CD14-positive monocyte (primary cell): ENCODE data around the gene PRSS37. TPM values are rescaled to one million over a fixed set of nuclear protein-coding genes. Genes with fewer than 3 reads are reported as not detected.

Experiments used
- DNase-seq, 3 donors: peaks; one replicate each; pipeline ENCODE4 v3.0.0-alpha.2; 2011 to 2022
- H2AFZ ChIP-seq: 2 replicates; pipeline ENCODE4 v1.6.0; 2012; ENCODE audit warnings: mild to moderate bottlenecking, low read depth, low read length, inconsistent platforms; ENCODE audit not compliant: insufficient read depth, poor library complexity, severe bottlenecking
- H3K27ac ChIP-seq, 2 donors: 1 replicate in 1 of 2; 2 replicates in 1 of 2; pipeline ENCODE4 v1.5.1; 2012 to 2013; ENCODE audit warnings: low read length in 2 of 2, control low read depth in 1 of 2, inconsistent platforms in 1 of 2, low read depth in 1 of 2, mild to moderate bottlenecking in 1 of 2
- H3K27me3 ChIP-seq, 2 donors: one replicate each; pipeline versions ENCODE4 v1.6.0 to v1.6.1; 2011 to 2013; ENCODE audit warnings: low read length in 2 of 2; ENCODE audit not compliant: control insufficient read depth in 2 of 2, insufficient read depth in 2 of 2
- H3K36me3 ChIP-seq, 2 donors: replicated peaks in 1 of 2; 1 replicate in 1 of 2; 2 replicates in 1 of 2; pipeline versions ENCODE4 v1.5.1 to v1.6.1; 2012 to 2013; ENCODE audit warnings: low read length in 2 of 2, control low read depth in 1 of 2, inconsistent platforms in 1 of 2, mild to moderate bottlenecking in 1 of 2; ENCODE audit not compliant: insufficient read depth in 2 of 2, control insufficient read depth in 1 of 2
- H3K4me1 ChIP-seq, 2 donors: 1 replicate in 1 of 2; 2 replicates in 1 of 2; pipeline versions ENCODE4 v1.5.1 to v1.6.1; 2012 to 2013; ENCODE audit warnings: low read length in 2 of 2, control low read depth in 1 of 2, inconsistent platforms in 1 of 2, mild to moderate bottlenecking in 1 of 2, moderate library complexity in 1 of 2; ENCODE audit not compliant: insufficient read depth in 2 of 2, control insufficient read depth in 1 of 2
- H3K4me2 ChIP-seq: replicated peaks from 2 replicates; pipeline ENCODE3; 2012; ENCODE audit warnings: low read length, moderate library complexity, mild to moderate bottlenecking; ENCODE audit not compliant: poor library complexity, severe bottlenecking; ENCODE audit errors: extremely low read depth
- H3K4me3 ChIP-seq, 3 experiments: fragments of 200-600 bp in 1 of 3; sonication (generic) in 1 of 3; replicated peaks in 1 of 3; 1 replicate in 2 of 3; 2 replicates in 1 of 3; pipeline ENCODE4 v1.5.1; 2011 to 2013; ENCODE audit warnings: low read length in 3 of 3, mild to moderate bottlenecking in 3 of 3, control low read depth in 2 of 3, low read depth in 2 of 3, inconsistent platforms in 1 of 3, moderate library complexity in 1 of 3
- H3K79me2 ChIP-seq: 2 replicates; pipeline ENCODE4 v1.6.0; 2012; ENCODE audit warnings: mild to moderate bottlenecking, control low read depth, inconsistent platforms, low read length, moderate library complexity; ENCODE audit not compliant: insufficient read depth
- H3K9ac ChIP-seq: 2 replicates; pipeline ENCODE4 v1.6.0; 2017; ENCODE audit warnings: low read length, mild to moderate bottlenecking; ENCODE audit not compliant: insufficient read depth, poor library complexity, severe bottlenecking
- H3K9me3 ChIP-seq, 2 donors: replicated peaks in 1 of 2; 1 replicate in 1 of 2; 2 replicates in 1 of 2; pipeline versions ENCODE4 v1.5.1 to v1.6.1; 2012 to 2013; ENCODE audit warnings: low read length in 2 of 2, control low read depth in 1 of 2; ENCODE audit not compliant: control insufficient read depth in 1 of 2, insufficient read depth in 1 of 2
- H4K20me1 ChIP-seq: 2 replicates; pipeline ENCODE4 v1.6.0; 2012; ENCODE audit warnings: mild to moderate bottlenecking, low read length, control low read depth, moderate library complexity; ENCODE audit not compliant: insufficient read depth
- H3K27ac Mint-ChIP-seq, 7 donors: one replicate each; pipeline ENCODE4 v1.8.0; 2020; ENCODE audit warnings: mild to moderate bottlenecking in 7 of 7, mixed read lengths in 7 of 7, moderate library complexity in 6 of 7, inconsistent platforms in 2 of 7
- H3K27me3 Mint-ChIP-seq, 3 donors: one replicate each; pipeline ENCODE4 v1.8.0; 2021 to 2022; ENCODE audit warnings: low read depth in 3 of 3, mild to moderate bottlenecking in 3 of 3, mixed read lengths in 3 of 3, moderate library complexity in 3 of 3, inconsistent platforms in 1 of 3
- H3K36me3 Mint-ChIP-seq, 2 donors: one replicate each; pipeline ENCODE4 v1.8.0; 2020; ENCODE audit warnings: mixed read lengths in 2 of 2, inconsistent platforms in 1 of 2, mild to moderate bottlenecking in 1 of 2
- H3K4me1 Mint-ChIP-seq: one replicate; pipeline ENCODE4 v1.8.0; 2020; ENCODE audit warnings: mild to moderate bottlenecking, mixed read lengths
- H3K4me3 Mint-ChIP-seq, 2 donors: one replicate each; pipeline ENCODE4 v1.8.0; 2020; ENCODE audit warnings: mild to moderate bottlenecking in 2 of 2, mixed read lengths in 2 of 2, moderate library complexity in 1 of 2
- H3K9me3 Mint-ChIP-seq, 7 donors: one replicate each; pipeline ENCODE4 v1.8.0; 2020 to 2022; ENCODE audit warnings: mixed read lengths in 7 of 7, mild to moderate bottlenecking in 6 of 7, moderate library complexity in 6 of 7, inconsistent platforms in 2 of 7
- CTCF ChIP-seq: fragments of 200-600 bp; IDR thresholded peaks from one replicate; pipeline ENCODE4 v1.8.0; 2022; ENCODE audit warnings: antibody characterized with exemption, mild to moderate bottlenecking
- WGBS: methylation state at CpG from one replicate; pipeline ENCODE4 v1.1.5; 2013; ENCODE audit warnings: missing lambda C conversion rate; ENCODE audit not compliant: insufficient coverage; 5-methylcytosine and 5-hydroxymethylcytosine counted together
- intact Hi-C, 2 donors: fragments of 100-400 bp; cut with micrococcal nuclease; formaldehyde crosslinking; loops; one replicate each; pipeline versions ENCODE4 v1.15.0 to v1.15.1; 2023
- polyA plus RNA-seq, 3 donors: library from polyadenylated mRNA; depleted of rRNA in 1 of 3; unstranded in 2 of 3; stranded (reverse) in 1 of 3; fragments of 300-500 nt in 2 of 3; fragments of >200 nt in 1 of 3; fragmentation: Illumina TruSeq in 2 of 3; gene quantifications; 1 replicate in 2 of 3; 2 replicates in 1 of 3; pipeline ENCODE4 v1.2.3, GENCODE V29; 2012 to 2021

PRSS37 gene
- polyA plus RNA-seq, 3 donors: not detected

GRCh38 chr7:141884539-141885225 lies 43.4 kb upstream of the PRSS37 start:
- Histone ChIP-seq H4K20me1 (no peaks in the 10 kb centered on the region), H3K4me2 (peak overlapping the region; percentile 25), H2AFZ (no peak overlapping the region), H3K4me3 (peak overlapping the region in 1 of 3 experiments; percentile 15), H3K79me2 (no peaks in the 10 kb centered on the region), H3K4me1 (peaks cover 38 to 39% of the 10 kb centered on the region in 2 donors), H3K27me3 (no peaks in the 10 kb centered on the region), H3K9ac (no peak overlapping the region), H3K36me3 (no peaks in the 10 kb centered on the region), H3K9me3 (no peaks in the 10 kb centered on the region), H3K27ac (peak overlapping the region; percentile 39 to 74)
- Mint-ChIP-seq H3K4me3 (peak overlapping the region in 1 of 2 donors; percentile 62), H3K36me3 (peaks cover 0 to 4% of the 10 kb centered on the region in 2 donors), H3K27ac (peak overlapping the region; percentile 83 to 92 (median 91)), H3K4me1 (peaks cover 45% of the 10 kb centered on the region), H3K9me3 (peaks cover 0 to 5% (median 2%) of the 10 kb centered on the region in 7 donors), H3K27me3 (peaks cover 0 to 2% (median 1%) of the 10 kb centered on the region in 3 donors)
- WGBS: 11% methylated on average over 3 of the region's 5 CpGs
- TF ChIP-seq CTCF: no peak
- intact Hi-C loops: loop anchor here (5.0 kb wide), 3 partner anchors 63 to 78 kb away; partner anchors contain the start of gene CLEC5A (in 1 of the 2)
- peak; percentile 72 to 94 (median 90) for DNase-seq

GRCh38 chr7:141880960-141881359 lies 39.7 kb upstream of the PRSS37 start:
- WGBS: 50% methylated on average over 2 of the region's 5 CpGs
- H3K27me3 Mint-ChIP-seq: peaks cover 0 to 2% (median 1%) of the 10 kb centered on the region in 3 donors
- Histone ChIP-seq H3K27ac (no peak overlapping the region), H3K36me3 (no peaks in the 10 kb centered on the region), H3K4me1 (peaks cover 18 to 19% of the 10 kb centered on the region in 2 donors), H3K9ac (no peak overlapping the region), H3K9me3 (no peaks in the 10 kb centered on the region), H3K4me3 (no peak overlapping the region), H3K27me3 (no peaks in the 10 kb centered on the region), H2AFZ (no peak overlapping the region), H3K4me2 (no peak overlapping the region), H3K79me2 (no peaks in the 10 kb centered on the region), H4K20me1 (no peaks in the 10 kb centered on the region)
- peaks cover 32% of the 10 kb centered on the region for H3K4me1 Mint-ChIP-seq
- H3K9me3 Mint-ChIP-seq: peaks cover 1 to 8% (median 5%) of the 10 kb centered on the region in 7 donors
- no peak overlapping the region for H3K27ac Mint-ChIP-seq
- intact Hi-C loops: no loop called here
- no peaks in the 10 kb centered on the region for H3K36me3 Mint-ChIP-seq
- TF ChIP-seq CTCF: no peak
- H3K4me3 Mint-ChIP-seq: no peak overlapping the region
- DNase-seq: no peak
